OCI-LY1 (cell line): ENCODE measurements around the gene S100A2.
"Not testable (repeated sequence)": the region's sequence is repeated elsewhere in the genome, so short reads cannot be mapped to it uniquely, and the experiment has no call there.

ENCODE experiments used
- CTCF ChIP-seq: fragments of 200-600 bp; sonication (generic), shearing (Covaris generic); IDR thresholded peaks from 2 replicates; pipeline ENCODE4 v1.5.1; 2017; ENCODE audit warnings: mild to moderate bottlenecking, antibody characterized with exemption, low read length, moderate library complexity, mixed read lengths
- EZH2 ChIP-seq: fragments of 200-600 bp; sonication (generic), shearing (Covaris generic); IDR thresholded peaks from 2 replicates; pipeline ENCODE4 v1.8.0; 2017; ENCODE audit warnings: borderline replicate concordance, mixed run types, mild to moderate bottlenecking, antibody characterized with exemption, low read length, moderate library complexity, mixed read lengths

GRCh38 chr1:153520137-153520691 is 45.4 kb downstream of the S100A2 start:
- TF ChIP-seq CTCF, EZH2: not testable (repeated sequence)
